ENCODE measurements around the gene UNC5C.

The UNC5C gene

DNA sequence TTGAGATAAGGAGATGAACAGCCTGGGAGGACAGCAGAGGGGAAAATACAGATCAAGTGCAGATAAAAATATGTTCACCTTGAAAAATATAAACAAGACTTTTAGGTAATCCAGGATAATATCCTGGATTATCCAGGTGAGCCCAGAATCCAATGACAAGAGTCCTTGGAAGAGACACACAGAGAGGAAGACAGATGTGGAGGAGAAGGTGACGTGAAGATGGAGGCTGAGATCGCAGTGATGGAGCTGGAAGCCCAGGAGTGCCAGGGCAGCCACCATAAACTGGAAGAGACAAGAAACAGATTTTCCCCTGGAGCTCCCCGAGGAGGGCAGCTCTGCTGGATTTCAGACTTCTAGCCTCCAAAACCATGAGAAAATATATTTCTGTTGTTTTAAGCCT is 230.7 kb downstream of the UNC5C start:
- DNase-seq = no peak

DNA sequence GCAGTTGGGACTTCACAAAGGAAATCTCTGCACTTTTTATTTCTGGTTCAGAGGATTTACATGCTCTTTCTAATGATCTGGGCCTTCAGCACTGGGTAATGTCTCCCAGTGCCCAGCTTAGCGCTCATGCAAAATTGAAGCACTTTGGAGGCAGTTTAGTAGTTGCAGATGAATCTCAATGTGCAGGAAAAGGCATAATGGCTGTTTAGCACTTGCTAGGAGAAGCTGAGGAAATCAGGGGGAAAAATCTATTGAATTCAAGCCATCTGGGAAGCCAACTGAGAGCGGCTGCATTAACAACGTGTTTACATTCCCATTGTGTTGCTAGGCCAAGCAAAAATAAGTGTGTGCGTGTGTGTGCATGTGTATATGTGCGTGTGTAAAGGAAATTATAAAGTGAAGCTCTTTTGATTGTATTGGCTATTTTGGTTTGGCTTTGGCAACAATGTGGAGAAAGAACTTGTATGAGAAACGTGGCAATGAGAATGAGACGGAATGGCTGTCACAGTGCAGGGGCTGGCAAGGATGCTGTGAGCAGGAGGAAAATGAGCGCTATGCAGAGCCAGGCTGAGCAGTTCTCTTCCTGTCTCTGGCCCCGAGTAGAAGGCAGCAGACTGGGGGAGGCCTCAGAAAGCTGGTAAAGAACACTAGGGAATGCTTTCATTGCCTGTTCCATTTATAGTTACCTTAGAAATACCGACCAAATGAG is 231.5 kb downstream of the UNC5C start:
- no peak for DNase-seq

DNA sequence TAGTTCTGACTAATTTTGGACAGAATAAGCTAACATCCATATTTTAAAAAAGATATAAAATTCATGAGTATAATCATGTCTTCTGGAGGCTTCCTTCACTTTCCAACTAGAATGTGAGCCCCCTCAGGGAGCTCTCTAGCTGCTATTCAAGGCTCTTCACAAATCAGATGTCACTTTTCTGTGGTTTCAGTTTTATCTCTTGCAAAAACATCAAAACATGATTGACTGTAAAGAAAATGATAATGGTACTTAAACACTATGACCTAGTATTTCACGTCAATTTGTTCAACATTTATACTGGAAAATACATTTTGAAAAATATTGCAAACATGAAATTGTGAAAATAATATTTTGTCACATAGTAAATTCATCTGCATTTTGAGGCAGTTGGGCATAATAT is 234.2 kb downstream of the UNC5C start:
- no peak for DNase-seq

DNA sequence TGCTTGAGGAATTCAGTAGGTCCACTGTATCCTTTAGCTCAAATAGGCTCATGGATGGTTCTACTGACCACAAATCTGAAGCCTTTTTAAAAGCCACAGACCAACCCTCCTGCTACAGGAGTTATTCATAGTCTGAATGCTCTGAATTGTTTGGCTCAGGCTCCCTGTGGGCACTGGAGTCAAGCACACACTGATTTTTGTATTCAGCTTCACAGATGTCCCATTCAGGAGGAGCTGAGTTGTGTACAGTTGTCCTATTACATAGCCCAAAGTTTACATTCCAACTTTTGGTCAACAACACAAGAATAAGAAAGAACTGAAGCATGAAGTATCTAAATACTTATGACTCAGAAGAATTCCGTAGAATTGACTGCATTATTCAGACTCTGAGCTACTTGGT is 243.9 kb downstream of the UNC5C start:
- DNase-seq = no peak

DNA sequence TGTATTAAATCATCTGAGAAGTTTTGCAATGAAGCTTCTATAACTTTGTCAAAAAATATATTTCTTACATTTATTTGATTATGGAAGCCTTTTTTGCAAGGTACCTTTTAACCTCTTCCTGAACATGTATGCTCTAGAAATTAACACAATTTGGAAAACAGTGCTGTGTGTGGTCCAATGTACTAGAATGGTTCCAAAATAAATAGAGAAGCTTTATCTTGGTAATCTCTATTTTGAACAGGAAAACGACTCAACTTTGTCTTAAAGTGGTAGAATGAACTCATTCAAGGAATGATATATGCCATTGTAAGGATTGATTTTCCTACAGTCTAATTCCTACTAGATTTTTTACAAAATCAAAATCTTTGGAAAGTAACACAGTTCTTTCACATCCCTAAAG is 248.5 kb downstream of the UNC5C start:
- DNase-seq = no peak

DNA sequence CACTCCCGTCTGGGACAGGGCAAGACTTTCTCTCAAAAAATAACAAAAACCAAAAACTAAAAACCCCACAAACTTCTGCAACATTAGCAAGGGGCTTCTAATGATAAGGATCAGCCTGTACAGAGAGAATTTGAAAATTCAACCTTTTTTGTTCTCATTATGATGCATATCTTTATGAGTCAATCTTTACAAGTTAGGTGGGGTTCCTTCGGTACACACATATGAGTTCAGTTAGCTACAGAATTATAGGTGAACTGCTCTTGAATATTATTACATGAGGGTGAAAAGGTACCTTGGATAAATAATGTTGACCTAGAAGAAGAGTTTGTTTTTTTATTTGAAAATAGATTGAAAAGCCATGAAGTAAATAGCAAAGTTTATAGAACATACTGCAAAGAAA is 252.7 kb downstream of the UNC5C start:
- no peak for DNase-seq

DNA sequence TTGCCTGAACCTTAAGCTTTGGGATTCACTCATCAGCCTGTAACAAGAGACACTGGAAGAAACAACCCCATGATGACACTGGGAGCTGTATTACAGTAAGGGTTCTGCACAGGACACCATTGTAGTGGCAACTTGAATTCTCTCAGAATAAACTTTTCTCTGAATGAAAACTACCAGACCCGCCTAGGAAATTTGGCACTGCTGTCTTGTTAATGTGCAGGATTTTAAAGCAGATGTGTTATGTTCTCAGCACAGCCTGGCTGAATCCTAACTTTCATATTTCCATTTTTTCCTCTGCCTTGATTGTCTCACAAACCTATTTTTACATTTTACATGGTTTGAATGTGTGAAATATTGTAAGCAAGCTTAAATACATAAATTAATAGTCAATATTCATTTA is 253.6 kb downstream of the UNC5C start:
- no peak for DNase-seq

DNA sequence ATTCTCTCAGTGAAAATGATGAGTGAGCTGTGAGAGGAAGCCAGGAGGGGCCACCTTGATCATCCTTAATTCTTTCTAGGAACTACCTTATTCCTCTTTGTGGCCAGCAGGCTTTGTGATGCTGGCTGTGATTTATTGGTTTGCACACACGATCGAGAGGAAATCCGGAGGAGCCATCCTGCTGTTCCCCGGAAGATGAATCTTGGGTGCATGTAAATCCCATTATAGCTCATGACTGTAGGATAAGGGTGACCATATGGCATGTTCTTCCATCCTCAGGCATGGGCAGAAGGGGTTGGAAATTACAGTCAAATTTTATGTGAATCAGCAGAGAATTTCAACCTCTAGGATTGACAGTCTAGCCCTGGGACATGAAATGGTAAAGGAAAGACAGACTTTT is 254.5 kb downstream of the UNC5C start:
- DNase-seq = no peak

DNA sequence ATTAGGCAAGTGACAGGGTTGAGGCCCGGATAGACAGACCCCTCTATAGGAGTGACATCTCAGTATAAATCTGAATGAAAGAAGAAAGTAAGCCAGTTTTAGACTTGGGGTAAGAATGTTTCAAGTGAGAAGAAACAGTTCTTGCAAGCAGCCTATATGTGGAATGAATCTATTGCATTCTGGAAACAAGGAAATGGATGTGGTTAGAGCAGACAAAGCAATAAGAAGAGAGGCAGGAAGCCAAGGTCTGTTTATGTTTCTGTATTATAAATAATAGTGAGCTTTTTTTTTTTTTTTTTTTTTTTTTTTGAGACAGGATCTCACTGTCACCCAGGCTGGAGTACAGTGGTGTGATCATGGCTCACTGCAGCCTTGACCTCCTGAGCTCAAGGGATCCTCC is 255.8 kb downstream of the UNC5C start:
- peak; percentile 19 for DNase-seq

DNA sequence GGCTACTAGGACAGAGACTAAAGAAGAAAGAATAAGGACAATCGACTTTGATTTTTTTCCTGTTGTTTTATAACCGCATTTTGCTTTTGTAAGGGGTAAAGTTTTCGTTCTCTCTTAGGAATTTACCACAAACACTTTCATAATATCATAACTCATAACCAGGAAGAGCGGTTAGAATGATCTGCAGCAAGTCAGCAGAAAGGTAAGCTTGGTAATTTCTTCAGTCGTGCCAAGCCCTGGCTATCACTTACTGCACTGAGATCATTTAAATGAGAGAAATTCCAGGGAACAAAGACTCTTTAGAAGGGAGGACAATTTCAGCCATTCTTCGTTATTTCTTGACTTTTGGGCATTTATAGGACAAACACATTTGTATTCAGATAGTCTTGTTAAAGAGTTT is 258.1 kb downstream of the UNC5C start:
- DNase-seq = peak; percentile 24

DNA sequence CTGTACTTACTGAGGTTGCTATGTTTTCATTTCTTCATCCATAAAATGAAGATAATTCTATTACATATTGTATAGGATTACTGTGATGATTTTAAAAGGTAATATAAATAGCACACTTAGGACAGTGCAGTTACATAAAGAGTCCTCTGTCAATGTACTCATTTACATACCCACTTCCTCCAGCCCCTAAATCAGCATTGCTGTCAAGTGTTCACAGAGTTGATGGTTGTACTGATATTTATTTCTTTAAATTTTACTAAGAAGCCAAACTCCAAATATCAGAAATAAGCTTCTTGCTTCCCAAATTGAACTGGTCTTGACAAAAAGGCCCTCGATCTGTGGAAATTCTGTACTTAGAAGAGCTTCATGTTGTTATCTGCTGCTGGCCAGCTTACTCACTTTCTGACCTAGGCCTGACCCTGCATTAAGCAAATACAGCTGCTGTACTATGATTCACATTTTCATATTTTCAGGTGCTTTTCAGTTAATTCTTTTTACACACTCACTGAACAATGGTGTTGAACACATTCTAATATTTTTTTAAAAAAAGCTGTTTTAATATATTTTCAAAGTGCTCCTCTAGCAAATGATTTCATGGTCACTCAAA is 259.6 kb downstream of the UNC5C start:
- DNase-seq = no peak

DNA sequence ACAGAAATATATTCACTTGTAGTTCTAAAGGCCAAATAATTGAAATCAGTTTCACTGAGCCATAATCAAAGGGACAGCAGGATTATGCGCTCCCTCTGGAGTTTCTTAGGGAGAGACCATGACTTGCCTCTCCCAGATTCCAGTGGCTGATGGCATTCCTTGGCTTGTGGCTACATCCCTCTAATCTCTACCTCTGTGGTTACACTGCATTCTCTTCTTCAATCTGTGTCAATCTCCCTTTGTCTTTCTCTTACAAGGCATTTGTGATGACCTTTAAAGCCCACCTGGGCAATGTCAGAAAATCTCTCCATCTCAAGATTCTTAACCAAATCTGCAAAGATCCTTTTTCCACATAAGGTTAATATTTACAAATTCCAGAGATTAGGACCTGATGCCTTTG is 260.2 kb downstream of the UNC5C start:
- DNase-seq = no peak

DNA sequence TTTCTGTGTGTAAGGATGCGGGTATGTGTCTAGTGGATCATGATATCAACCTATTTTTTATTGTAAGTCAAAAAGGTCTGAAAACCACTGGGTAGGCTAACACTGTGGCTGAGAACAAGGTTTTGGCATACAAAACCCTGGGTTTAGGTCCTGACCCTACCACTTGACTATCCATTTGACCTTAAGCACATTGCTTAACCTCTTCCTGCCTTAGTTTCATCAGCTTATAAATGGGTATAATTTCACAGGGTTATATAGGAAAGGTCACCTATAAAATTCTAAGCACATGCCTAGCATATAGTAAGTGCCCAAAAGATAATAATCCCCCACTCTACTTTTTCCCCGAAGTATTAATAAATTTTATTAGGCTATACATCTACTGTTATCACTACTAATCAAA is 263.0 kb downstream of the UNC5C start:
- no peak for DNase-seq

DNA sequence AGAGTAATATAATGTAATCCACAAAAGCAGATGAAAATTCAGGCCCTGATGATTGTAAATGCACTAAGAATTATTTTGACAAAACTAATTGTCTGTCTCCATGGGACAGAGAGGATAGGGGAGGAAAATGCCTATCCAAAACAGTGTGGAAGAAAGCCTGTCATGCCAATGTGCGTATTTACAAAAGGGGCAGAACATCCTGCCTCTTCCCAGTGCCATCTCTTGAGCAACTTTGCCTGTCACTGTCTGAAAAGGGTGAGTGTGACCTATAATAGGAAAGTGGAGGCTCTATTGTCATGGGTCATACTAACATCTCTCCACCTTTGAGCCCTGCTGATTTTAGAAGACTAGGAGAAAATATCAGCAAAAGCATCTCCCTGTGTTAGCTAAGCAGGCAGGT is 264.1 kb downstream of the UNC5C start:
- no peak for DNase-seq

DNA sequence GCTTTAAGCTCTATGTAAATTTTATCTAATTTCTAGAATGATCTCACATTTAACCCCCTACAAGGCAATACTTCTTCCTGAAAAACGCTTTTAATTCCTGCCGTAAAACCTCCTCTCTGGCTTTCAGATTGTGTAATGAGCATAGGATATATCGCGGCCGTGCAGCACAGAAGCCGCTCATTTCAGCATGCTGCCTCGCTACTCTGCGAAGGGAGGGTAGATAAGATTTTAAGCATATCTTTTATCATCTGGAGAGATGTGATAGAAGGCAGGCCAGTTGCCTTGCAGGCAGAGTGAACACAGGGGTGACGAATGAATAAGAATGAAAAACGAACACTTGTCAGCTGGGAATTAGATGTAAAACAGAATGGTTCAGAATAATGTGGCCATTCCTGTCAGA is 265.5 kb downstream of the UNC5C start:
- no peak for DNase-seq

DNA sequence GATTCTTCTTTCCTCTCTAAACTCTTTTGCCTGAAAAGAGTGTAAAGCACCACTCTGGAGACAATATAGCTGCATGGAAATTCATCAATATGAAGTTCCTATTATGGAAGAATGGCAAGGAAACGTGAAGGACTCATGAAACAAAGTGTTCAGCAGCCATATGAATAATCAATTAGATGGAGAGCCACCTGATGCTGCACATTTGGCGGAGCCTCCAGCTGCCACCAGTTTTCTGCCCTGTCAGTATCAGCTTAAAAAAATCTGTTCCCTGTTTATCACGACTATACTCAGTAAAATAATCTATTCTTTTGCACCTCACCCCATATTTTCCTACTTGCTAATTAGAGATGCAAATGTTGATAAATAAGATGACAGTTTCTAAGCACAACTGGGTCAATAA is 276.0 kb downstream of the UNC5C start:
- no peak for DNase-seq

DNA sequence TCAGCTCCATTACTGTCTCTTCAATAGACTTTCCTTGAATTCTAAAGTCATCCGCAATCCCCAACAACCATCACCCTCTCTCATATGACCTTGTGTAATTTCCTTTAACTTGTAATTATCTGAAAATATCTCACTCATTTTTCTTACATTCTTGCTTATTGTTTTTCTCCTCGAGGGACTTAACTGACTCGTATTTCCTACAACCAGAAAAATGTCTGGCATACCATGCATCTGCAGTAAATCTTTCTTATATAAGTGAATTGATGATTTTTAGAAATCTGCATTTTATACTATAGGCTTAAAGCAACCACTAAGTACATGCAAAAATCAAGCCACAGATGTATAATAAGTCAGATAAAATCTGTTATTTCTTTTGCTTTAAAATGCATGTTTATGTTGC is 276.7 kb downstream of the UNC5C start:
- DNase-seq = no peak

DNA sequence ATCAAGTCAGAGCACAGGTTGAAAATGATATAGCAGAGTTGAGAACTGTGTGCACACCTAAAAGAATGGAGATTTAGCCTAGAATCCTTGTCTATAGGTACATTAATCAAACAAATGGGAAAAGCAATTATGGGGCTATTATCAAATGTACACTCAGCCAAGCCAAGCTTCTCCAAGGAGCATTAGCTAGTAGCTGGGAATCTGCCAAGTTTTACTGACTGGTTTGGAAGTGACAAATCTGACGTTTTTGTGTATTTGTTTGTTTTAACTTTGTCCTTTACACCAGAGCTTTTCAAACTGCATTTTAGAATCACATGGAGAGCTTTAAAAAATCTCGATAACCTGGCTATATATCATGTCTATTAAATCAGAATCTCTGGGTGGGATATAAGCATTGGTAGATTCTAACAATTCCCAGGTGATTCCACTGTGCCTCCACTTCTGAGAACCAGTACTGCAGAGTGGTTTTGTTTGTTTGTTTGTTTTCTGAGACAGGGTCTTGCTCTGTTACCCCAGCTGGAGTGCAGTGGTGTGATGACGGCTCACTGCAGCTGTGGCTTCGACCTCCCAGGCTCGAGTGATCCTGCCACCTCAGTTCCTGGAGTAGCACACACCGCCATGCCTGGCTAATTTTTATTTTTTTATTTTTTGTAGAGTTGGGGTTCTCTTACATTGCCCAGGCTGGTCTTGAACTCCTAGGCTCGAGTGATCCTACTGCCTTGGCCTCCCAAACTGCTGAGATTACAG is 279.8 kb downstream of the UNC5C start:
- DNase-seq = no peak

DNA sequence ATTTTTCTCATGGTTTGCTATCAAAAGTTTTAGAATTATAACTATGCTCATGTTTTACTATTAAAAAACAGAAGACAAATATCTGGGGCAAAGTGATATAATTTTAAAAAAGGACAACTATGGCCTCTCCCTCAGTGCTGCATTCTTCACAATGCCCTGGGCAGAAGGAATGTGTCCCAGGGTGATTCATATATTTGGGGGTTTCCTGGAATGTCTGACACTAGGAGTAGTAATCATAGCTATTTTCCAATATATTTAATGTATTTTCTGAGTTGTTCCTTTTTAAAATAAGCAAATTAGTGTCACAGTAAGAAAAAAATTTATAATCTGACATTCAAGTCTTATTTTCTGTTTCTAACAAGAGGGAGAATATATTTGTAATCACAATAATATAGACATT is 281.7 kb downstream of the UNC5C start:
- no peak for DNase-seq

DNA sequence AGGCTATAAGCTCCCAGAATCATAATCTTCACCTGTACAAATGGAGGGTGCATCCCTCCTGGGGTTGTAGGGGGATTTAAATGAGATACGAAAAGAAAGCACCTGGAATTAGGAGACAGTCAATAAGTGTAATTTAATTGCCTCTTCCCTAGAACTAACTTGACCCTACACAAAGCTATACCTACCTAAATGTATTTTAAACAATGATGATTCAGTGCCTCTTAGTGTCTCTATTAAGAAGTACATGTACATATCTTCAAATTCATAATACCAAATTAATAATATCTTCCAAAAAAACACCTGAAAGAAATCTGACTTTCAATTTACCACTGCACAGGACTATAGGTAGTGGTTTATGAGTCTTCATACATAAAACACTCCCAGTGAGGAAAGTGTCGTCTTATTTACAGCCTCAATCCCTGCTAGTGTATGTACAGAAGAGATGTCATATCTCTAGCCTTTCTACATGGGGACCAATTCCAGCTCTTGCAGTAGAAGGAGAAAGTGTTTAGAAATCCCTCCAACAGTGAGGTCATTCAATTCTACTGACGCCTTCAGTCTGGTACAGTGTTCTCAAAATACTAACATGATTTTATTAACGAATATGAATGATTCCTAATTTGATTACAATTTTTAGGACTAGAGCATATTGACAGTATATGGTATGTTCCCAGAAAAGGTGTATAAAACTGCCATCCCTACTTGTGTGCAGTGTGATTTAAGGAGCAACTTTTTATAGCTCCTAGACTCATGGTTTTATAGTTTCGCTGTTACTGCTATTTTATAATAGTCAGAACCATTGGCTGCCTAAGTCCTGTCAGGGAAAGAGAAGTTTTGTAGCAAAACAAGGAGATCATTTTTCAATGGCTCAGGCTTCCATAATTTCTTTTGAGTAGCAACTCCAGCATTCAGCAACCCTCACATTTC is 282.7 kb downstream of the UNC5C start:
- no peak for DNase-seq

DNA sequence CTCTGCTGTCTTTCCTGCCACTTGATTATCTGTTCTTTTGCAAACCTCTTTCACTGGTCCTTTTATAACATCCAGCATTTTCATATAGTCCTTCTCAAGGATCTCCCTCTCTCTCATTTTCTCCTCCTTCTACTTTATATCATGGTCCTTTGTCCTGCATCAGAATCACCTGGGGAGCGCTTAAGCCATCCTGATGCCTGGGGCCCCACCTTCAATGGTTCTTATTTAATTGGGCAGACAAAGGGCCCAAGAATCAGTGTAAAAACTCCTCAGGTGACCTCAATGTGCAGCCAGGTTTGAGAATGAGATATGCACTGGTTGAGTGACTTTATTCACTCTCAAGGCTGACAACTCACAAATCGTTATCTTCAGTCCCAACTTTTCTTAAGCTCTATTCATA is 283.9 kb downstream of the UNC5C start:
- DNase-seq = no peak

DNA sequence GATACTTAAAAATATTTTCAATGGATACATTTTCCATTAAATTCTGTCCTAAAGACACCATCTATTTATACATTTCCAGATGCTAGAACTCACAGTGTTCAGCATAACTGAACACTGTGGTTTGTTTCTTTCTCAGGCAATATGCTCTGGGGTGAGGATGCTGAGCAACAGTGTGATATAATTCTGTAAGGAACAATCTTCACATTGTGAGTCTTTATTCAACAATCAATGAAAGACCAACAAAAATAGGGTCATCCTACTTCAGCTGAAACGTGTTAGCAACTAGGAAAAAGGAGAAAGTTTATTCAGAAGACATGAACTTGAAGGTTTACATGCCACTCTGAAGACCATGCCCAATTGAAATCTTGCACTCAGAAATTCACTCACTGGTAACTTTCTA is 284.8 kb downstream of the UNC5C start:
- no peak for DNase-seq

DNA sequence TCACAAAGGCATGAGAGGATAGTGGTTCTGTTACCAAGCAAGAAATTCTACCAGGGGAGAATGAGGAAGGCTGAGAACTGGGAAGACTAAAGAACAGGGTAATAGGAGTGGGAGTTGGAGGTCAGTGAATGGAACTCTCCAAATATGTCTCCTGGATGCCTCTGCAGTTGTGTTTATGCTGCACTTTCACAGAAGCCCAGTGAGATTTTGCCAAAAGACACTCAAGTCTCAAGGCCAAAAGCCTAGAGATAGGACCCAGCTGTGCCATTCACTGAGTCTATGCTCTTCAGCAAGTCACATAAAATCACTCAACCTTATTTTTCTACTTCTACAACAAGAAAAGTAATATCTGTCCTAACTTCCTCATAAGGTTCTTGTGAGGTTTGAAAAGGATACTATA is 285.4 kb downstream of the UNC5C start:
- DNase-seq = no peak
